SK-N-SH (cell line): ENCODE data around the gene ADAD1. TPM values are rescaled to one million over a fixed set of nuclear protein-coding genes. Genes with fewer than 3 reads are reported as not detected.

Experiments used
- CTCF ChIA-PET: fragments of 300-600, 350-600 bp; formaldehyde crosslinking; extraction: SDS; loops from one replicate; lab custom pipeline; 2021; lab: Yijun Ruan, JAX
- POLR2A ChIA-PET: fragments of 350-600 bp; sonication (Branson Sonifier 250); formaldehyde crosslinking; extraction: SDS; loops from one replicate; lab custom pipeline; 2020; ENCODE audit warnings: antibody characterized with exemption, inconsistent platforms; lab: Yijun Ruan, JAX
- DNase-seq: peaks from one replicate; pipeline ENCODE4 v3.0.0; 2012
- H2AFZ ChIP-seq: fragments of 200-600 bp; sonication (generic); 2 replicates; pipeline ENCODE4 v1.8.1; 2016; ENCODE audit warnings: antibody characterized with exemption, mild to moderate bottlenecking, low read depth
- H3F3A ChIP-seq: fragments of 200-600 bp; sonication (generic); replicated peaks from 2 replicates; pipeline ENCODE3; 2016; ENCODE audit warnings: antibody characterized with exemption, mild to moderate bottlenecking; ENCODE audit not compliant: insufficient read depth
- H3K27ac ChIP-seq, 2 experiments: fragments of 200-500 bp in 1 of 2; fragments of 200-600 bp in 1 of 2; sonication (Bioruptor generic) in 1 of 2; sonication (generic), shearing (Covaris generic) in 1 of 2; 2 replicates each; pipeline versions ENCODE4 v1.5.1 to v1.6.1; 2014 to 2016; ENCODE audit warnings: low read depth in 2 of 2, inconsistent platforms in 1 of 2, low read length in 1 of 2, mild to moderate bottlenecking in 1 of 2, mixed read lengths in 1 of 2
- H3K27me3 ChIP-seq: fragments of 200-600 bp; sonication (generic), shearing (Covaris generic); 2 replicates; pipeline ENCODE4 v1.6.1; 2016; ENCODE audit warnings: mixed run types; ENCODE audit not compliant: insufficient read depth
- H3K36me3 ChIP-seq, 2 experiments: fragments of 200-500 bp in 1 of 2; fragments of 200-600 bp in 1 of 2; sonication (Bioruptor generic) in 1 of 2; sonication (generic) in 1 of 2; replicated peaks in 1 of 2; 2 replicates each; pipeline versions ENCODE3 to v1.5.1; 2014 to 2016; ENCODE audit warnings: low read length in 1 of 2, mild to moderate bottlenecking in 1 of 2; ENCODE audit not compliant: insufficient read depth in 2 of 2, control insufficient read depth in 1 of 2
- H3K4me1 ChIP-seq, 2 experiments: fragments of 200-500 bp in 1 of 2; fragments of 200-600 bp in 1 of 2; sonication (Bioruptor generic) in 1 of 2; sonication (generic), shearing (Covaris generic) in 1 of 2; 2 replicates each; pipeline versions ENCODE4 v1.5.1 to v1.6.1; 2014 to 2016; ENCODE audit warnings: low read depth in 1 of 2, low read length in 1 of 2, mixed run types in 1 of 2; ENCODE audit not compliant: insufficient read depth in 2 of 2, control insufficient read depth in 1 of 2
- H3K4me2 ChIP-seq: fragments of 200-600 bp; sonication (generic), shearing (Covaris generic); 2 replicates; pipeline ENCODE4 v1.6.1; 2017; ENCODE audit warnings: mixed run types
- H3K4me3 ChIP-seq, 2 experiments: fragments of 200-500 bp in 1 of 2; fragments of 200-600 bp in 1 of 2; sonication (Bioruptor generic) in 1 of 2; sonication (generic), shearing (Covaris generic) in 1 of 2; 2 replicates each; pipeline versions ENCODE4 v1.5.1 to v1.8.1; 2014 to 2016; ENCODE audit warnings: low read depth in 2 of 2, inconsistent platforms in 1 of 2, low read length in 1 of 2, mild to moderate bottlenecking in 1 of 2, mixed read lengths in 1 of 2, moderate library complexity in 1 of 2
- H3K79me2 ChIP-seq: fragments of 200-600 bp; sonication (generic); 2 replicates; pipeline ENCODE4 v1.8.1; 2017; ENCODE audit warnings: mild to moderate bottlenecking; ENCODE audit not compliant: insufficient read depth
- H3K9ac ChIP-seq: fragments of 200-600 bp; sonication (generic); 2 replicates; pipeline ENCODE4 v1.6.1; 2017; ENCODE audit warnings: mixed run types
- H3K9me2 ChIP-seq: fragments of 200-600 bp; sonication (generic); 2 replicates; pipeline ENCODE4 v1.6.1; 2017; ENCODE audit warnings: mixed run types
- H3K9me3 ChIP-seq: fragments of 200-600 bp; sonication (generic); 2 replicates; pipeline ENCODE4 v1.6.1; 2017; ENCODE audit warnings: mixed run types, mild to moderate bottlenecking, moderate library complexity
- H4K20me1 ChIP-seq: fragments of 200-600 bp; sonication (generic); 2 replicates; pipeline ENCODE4 v1.6.1; 2017; ENCODE audit warnings: mild to moderate bottlenecking, mixed run types; ENCODE audit not compliant: insufficient read depth
- CHD2 ChIP-seq: fragments of 150-350 bp; IDR thresholded peaks from 2 replicates; pipeline ENCODE4 v1.6.1; 2018; ENCODE audit warnings: low read length; ENCODE audit not compliant: partially characterized antibody
- EP300 ChIP-seq, 2 experiments: IDR thresholded peaks; 2 replicates each; pipeline versions ENCODE4 v1.4.0 to v1.6.1; 2012; ENCODE audit warnings: borderline replicate concordance in 1 of 2, low read depth in 1 of 2, low read length in 1 of 2
- EZH2phosphoT487 ChIP-seq: fragments of 200-600 bp; sonication (generic); IDR thresholded peaks from 2 replicates; pipeline ENCODE4 v1.6.1; 2017; ENCODE audit warnings: low read depth, mixed run types, mild to moderate bottlenecking, antibody characterized with exemption, moderate library complexity, borderline replicate concordance
- FOXM1 ChIP-seq: IDR thresholded peaks from 2 replicates; pipeline ENCODE4 v1.4.0; 2012; ENCODE audit warnings: low read depth, mild to moderate bottlenecking
- RAD21 ChIP-seq: IDR thresholded peaks from 2 replicates; pipeline ENCODE4 v1.6.1; 2012; ENCODE audit warnings: mild to moderate bottlenecking, low read length
- RCOR1 ChIP-seq: fragments of 150-350 bp; IDR thresholded peaks from 2 replicates; pipeline ENCODE4 v1.6.1; 2017; ENCODE audit warnings: antibody characterized with exemption, low read length
- SIN3A ChIP-seq: IDR thresholded peaks from 2 replicates; pipeline ENCODE4 v1.6.1; 2012; ENCODE audit warnings: low read depth, mild to moderate bottlenecking, low read length, moderate library complexity, borderline replicate concordance
- SMC3 ChIP-seq: IDR thresholded peaks from 2 replicates; pipeline ENCODE4 v1.6.1; 2012; ENCODE audit warnings: low read depth, low read length, improper control_type of control experiment
- TAF1 ChIP-seq: IDR thresholded peaks from 2 replicates; pipeline ENCODE4 v1.6.1; 2012; ENCODE audit warnings: low read depth, mild to moderate bottlenecking, low read length, moderate library complexity, borderline replicate concordance
- TCF12 ChIP-seq: IDR thresholded peaks from 2 replicates; pipeline ENCODE4 v1.4.0; 2012
- TEAD4 ChIP-seq: IDR thresholded peaks from 2 replicates; pipeline ENCODE4 v1.4.0; 2012; ENCODE audit warnings: mild to moderate bottlenecking, borderline replicate concordance; ENCODE audit not compliant: insufficient read depth
- YY1 ChIP-seq: IDR thresholded peaks from 2 replicates; pipeline ENCODE4 v1.4.0; 2012; ENCODE audit warnings: low read depth, mild to moderate bottlenecking
- polyA plus RNA-seq, 3 experiments: library from polyadenylated mRNA; depleted of rRNA; stranded (reverse); fragments of >200 nt; gene quantifications; 2 replicates each; pipeline ENCODE4 v1.2.3, GENCODE V29; 2012
- TF ChIP-seq, protein P1 (sequence below): IDR thresholded peaks from 2 replicates; pipeline ENCODE4; 2012
- TF ChIP-seq, protein P2 (sequence below): fragments of 150-350 bp; IDR thresholded peaks from 2 replicates; pipeline ENCODE4 v1.6.1; 2016; ENCODE audit warnings: mild to moderate bottlenecking, low read depth, low read length
- TF ChIP-seq, protein P3 (sequence below): IDR thresholded peaks from 2 replicates; pipeline ENCODE4 v1.6.1; 2012; ENCODE audit warnings: mild to moderate bottlenecking, low read depth, low read length, moderate library complexity
- TF ChIP-seq, protein P4 (sequence below): IDR thresholded peaks from 2 replicates; pipeline ENCODE4 v1.4.0; 2012; ENCODE audit warnings: low read depth, borderline replicate concordance
- TF ChIP-seq, protein P5 (sequence below): fragments of 200-600 bp; sonication (generic); IDR thresholded peaks from 2 replicates; pipeline ENCODE4 v1.6.1; 2017; ENCODE audit warnings: antibody characterized with exemption, mild to moderate bottlenecking, moderate library complexity

ADAD1 gene
- polyA plus RNA-seq, 1 of the 3 experiments (the other 2 are of a cell fraction) = not detected

DNA sequence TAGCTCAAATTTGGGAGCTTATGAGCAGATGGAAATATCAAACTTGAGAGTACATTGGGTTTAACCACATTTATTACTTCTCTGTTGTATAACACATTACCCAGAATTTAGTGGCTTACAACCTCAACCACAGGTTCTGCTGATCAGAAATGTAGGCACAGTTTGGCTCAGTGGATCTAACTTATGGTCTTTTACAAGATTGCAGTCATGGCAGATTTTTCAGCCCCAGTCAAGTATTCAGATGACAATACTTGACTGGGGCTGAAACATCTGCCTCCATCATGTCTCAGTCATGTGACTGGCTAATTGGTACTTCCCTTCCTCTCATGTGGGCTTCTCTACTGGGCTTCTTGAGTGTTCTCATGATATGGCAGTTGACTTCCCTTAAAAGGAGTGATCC, 44.0 kb upstream of the ADAD1 start:
- Histone ChIP-seq H3K4me2 (no peak overlapping the region), H2AFZ (no peak overlapping the region), H3K4me1 (peaks cover 0 to 4% of the 10 kb centered on the region in 2 experiments; a peak in 1 of 4 replicates), H3K9me3 (no peaks in the 10 kb centered on the region), H3K4me3 (no peak overlapping the region), H3K9ac (no peak overlapping the region), H3K9me2 (no peaks in the 10 kb centered on the region), H3K27ac (no peak overlapping the region), H3K27me3 (no peaks in the 10 kb centered on the region), H3F3A (no peaks in the 10 kb centered on the region), H3K79me2 (no peaks in the 10 kb centered on the region), H4K20me1 (no peaks in the 10 kb centered on the region), H3K36me3 (peaks cover 54 to 66% of the 10 kb centered on the region in 2 experiments)
- ChIA-PET POLR2A (no interaction called here), CTCF (interaction anchor here (0.9 kb wide), 1 partner anchor 16 kb away, joined by 3 read pairs; no protein-coding TSS in a partner anchor)
- no peak for DNase-seq
- TF ChIP-seq TCF12 (no peak), CHD2 (no peak), EZH2phosphoT487 (no peak), TAF1 (no peak), RAD21 (no peak), YY1 (no peak), RCOR1 (no peak), SIN3A (no peak), TEAD4 (no peak), SMC3 (no peak), EP300 (IDR thresholded peaks at IDR 0.05; ENCODE audit: borderline replicate concordance in 1 of 2, low read depth in 1 of 2, low read length in 1 of 2) (no peak), FOXM1 (no peak)
- TF ChIP-seq, protein P1, sequence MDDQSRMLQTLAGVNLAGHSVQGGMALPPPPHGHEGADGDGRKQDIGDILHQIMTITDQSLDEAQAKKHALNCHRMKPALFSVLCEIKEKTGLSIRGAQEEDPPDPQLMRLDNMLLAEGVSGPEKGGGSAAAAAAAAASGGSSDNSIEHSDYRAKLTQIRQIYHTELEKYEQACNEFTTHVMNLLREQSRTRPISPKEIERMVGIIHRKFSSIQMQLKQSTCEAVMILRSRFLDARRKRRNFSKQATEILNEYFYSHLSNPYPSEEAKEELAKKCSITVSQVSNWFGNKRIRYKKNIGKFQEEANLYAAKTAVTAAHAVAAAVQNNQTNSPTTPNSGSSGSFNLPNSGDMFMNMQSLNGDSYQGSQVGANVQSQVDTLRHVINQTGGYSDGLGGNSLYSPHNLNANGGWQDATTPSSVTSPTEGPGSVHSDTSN = no peak
- TF ChIP-seq, protein P2, sequence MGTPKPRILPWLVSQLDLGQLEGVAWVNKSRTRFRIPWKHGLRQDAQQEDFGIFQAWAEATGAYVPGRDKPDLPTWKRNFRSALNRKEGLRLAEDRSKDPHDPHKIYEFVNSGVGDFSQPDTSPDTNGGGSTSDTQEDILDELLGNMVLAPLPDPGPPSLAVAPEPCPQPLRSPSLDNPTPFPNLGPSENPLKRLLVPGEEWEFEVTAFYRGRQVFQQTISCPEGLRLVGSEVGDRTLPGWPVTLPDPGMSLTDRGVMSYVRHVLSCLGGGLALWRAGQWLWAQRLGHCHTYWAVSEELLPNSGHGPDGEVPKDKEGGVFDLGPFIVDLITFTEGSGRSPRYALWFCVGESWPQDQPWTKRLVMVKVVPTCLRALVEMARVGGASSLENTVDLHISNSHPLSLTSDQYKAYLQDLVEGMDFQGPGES = no peak
- TF ChIP-seq, protein P3, sequence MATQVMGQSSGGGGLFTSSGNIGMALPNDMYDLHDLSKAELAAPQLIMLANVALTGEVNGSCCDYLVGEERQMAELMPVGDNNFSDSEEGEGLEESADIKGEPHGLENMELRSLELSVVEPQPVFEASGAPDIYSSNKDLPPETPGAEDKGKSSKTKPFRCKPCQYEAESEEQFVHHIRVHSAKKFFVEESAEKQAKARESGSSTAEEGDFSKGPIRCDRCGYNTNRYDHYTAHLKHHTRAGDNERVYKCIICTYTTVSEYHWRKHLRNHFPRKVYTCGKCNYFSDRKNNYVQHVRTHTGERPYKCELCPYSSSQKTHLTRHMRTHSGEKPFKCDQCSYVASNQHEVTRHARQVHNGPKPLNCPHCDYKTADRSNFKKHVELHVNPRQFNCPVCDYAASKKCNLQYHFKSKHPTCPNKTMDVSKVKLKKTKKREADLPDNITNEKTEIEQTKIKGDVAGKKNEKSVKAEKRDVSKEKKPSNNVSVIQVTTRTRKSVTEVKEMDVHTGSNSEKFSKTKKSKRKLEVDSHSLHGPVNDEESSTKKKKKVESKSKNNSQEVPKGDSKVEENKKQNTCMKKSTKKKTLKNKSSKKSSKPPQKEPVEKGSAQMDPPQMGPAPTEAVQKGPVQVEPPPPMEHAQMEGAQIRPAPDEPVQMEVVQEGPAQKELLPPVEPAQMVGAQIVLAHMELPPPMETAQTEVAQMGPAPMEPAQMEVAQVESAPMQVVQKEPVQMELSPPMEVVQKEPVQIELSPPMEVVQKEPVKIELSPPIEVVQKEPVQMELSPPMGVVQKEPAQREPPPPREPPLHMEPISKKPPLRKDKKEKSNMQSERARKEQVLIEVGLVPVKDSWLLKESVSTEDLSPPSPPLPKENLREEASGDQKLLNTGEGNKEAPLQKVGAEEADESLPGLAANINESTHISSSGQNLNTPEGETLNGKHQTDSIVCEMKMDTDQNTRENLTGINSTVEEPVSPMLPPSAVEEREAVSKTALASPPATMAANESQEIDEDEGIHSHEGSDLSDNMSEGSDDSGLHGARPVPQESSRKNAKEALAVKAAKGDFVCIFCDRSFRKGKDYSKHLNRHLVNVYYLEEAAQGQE = no peak
- TF ChIP-seq, protein P4, sequence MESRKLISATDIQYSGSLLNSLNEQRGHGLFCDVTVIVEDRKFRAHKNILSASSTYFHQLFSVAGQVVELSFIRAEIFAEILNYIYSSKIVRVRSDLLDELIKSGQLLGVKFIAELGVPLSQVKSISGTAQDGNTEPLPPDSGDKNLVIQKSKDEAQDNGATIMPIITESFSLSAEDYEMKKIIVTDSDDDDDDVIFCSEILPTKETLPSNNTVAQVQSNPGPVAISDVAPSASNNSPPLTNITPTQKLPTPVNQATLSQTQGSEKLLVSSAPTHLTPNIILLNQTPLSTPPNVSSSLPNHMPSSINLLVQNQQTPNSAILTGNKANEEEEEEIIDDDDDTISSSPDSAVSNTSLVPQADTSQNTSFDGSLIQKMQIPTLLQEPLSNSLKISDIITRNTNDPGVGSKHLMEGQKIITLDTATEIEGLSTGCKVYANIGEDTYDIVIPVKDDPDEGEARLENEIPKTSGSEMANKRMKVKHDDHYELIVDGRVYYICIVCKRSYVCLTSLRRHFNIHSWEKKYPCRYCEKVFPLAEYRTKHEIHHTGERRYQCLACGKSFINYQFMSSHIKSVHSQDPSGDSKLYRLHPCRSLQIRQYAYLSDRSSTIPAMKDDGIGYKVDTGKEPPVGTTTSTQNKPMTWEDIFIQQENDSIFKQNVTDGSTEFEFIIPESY = no peak
- TF ChIP-seq, protein P5, sequence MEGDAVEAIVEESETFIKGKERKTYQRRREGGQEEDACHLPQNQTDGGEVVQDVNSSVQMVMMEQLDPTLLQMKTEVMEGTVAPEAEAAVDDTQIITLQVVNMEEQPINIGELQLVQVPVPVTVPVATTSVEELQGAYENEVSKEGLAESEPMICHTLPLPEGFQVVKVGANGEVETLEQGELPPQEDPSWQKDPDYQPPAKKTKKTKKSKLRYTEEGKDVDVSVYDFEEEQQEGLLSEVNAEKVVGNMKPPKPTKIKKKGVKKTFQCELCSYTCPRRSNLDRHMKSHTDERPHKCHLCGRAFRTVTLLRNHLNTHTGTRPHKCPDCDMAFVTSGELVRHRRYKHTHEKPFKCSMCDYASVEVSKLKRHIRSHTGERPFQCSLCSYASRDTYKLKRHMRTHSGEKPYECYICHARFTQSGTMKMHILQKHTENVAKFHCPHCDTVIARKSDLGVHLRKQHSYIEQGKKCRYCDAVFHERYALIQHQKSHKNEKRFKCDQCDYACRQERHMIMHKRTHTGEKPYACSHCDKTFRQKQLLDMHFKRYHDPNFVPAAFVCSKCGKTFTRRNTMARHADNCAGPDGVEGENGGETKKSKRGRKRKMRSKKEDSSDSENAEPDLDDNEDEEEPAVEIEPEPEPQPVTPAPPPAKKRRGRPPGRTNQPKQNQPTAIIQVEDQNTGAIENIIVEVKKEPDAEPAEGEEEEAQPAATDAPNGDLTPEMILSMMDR = no peak
